Measurements from ENCODE around the gene RANBP1. TPM values are rescaled to one million over a fixed set of nuclear protein-coding genes. Genes with fewer than 3 reads are reported as not detected.

Gene RANBP1
- total and polyA plus RNA-seq, 9 of the 15 experiments (the other 6 are each of a cell fraction or from before 2014, with no cell fraction given) = 162 to 2,891 (median 1,289) TPM

GRCh38 chr22:20130731-20131596 is 15.1 kb downstream of the RANBP1 start (continued):
- TF ChIP-seq MGA (IDR thresholded peaks at IDR 0.05) = no peak
- TF ChIP-seq NONO (IDR thresholded peaks at IDR 0.05; ENCODE audit: low read depth in 2 of 2, low read length in 1 of 2) = peak in 1 of 2 experiments; percentile 90; a peak in 2 of 4 replicates
- no peak for TF ChIP-seq SNIP1 (IDR thresholded peaks at IDR 0.05; ENCODE audit: low read depth)
- TF ChIP-seq FOXA1 (IDR thresholded peaks at IDR 0.05; ENCODE audit: borderline replicate concordance) = no peak
- 0 out of 2 replicates have a peak, but pooled peaks have one; percentile 28 for TF ChIP-seq SRSF1 (IDR thresholded peaks at IDR 0.05; ENCODE audit: low read depth, low read length)
- TF ChIP-seq HDGF (IDR thresholded peaks at IDR 0.05) = 0 out of 2 replicates have a peak, but pooled peaks have one; percentile 70
- TF ChIP-seq HMGXB4 (CRISPR knock-in tag; IDR thresholded peaks at IDR 0.05) = no peak; the same call in 1 of the 2 replicates
- TF ChIP-seq ZBED1 (IDR thresholded peaks at IDR 0.05) = no peak; the same call in 1 of the 2 replicates
- no peak for TF ChIP-seq THRAP3 (IDR thresholded peaks at IDR 0.05; ENCODE audit: borderline replicate concordance)
- no peak for TF ChIP-seq GABPA (tag; conservative IDR thresholded peaks at IDR 0.05; ENCODE audit: low read depth)
- 0 out of 2 replicates have a peak, but pooled peaks have one; percentile 51 for TF ChIP-seq NR4A1 (CRISPR knock-in tag; IDR thresholded peaks at IDR 0.05)
- 0 out of 2 replicates have a peak, but pooled peaks have one; percentile 19 for TF ChIP-seq NR4A1 (tag; IDR thresholded peaks at IDR 0.05)
- peak; percentile 69; the same call in 1 of the 2 replicates for TF ChIP-seq ZNF133 (CRISPR knock-in tag; IDR thresholded peaks at IDR 0.05)

Data from K562 (cell line).